ENCODE results near the gene ATP13A5.

GRCh38 chr3:193391902-193392301 is 13.3 kb upstream of the ATP13A5 start:
- TF ChIP-seq EZH2 (IDR thresholded peaks at IDR 0.05; ENCODE audit: insufficient read depth, poor library complexity, severe bottlenecking), result no peak
- no peak for TF ChIP-seq EZH2phosphoT487 (IDR thresholded peaks at IDR 0.05; ENCODE audit: insufficient read depth, low read depth)
